Measurements from ENCODE around the gene GHITM. TPM values are rescaled to one million over a fixed set of nuclear protein-coding genes. Genes with fewer than 3 reads are reported as not detected.
"Not testable (repeated sequence)": the region's sequence is repeated elsewhere in the genome, so short reads cannot be mapped to it uniquely, and the experiment has no call there.

The GHITM gene
- total RNA-seq, 1 experiment from 2014 or later: 127 TPM

- not testable (repeated sequence) for H3K4me1 ChIP-seq (ENCODE audit: insufficient read depth, low read length, poor library complexity, severe bottlenecking); H3K4me3 ChIP-seq (ENCODE audit: low read depth, low read length, poor library complexity, severe bottlenecking); H3K27me3 ChIP-seq (replicated peaks; ENCODE audit: insufficient read depth, low read depth, low read length, poor library complexity); H3K9me3 ChIP-seq (ENCODE audit: low read depth, low read length, poor library complexity, severe bottlenecking); BruUV-seq (replicated peaks); H3K27ac ChIP-seq (ENCODE audit: low read depth, low read length, poor library complexity, severe bottlenecking)
- CTCF ChIA-PET: interaction anchor here (0.5 kb wide), 1 partner anchor 122 kb away, joined by 3 read pairs; no protein-coding TSS in a partner anchor
- DNase-seq (ENCODE audit: low spot score): peak; percentile 42
- intact Hi-C loops (cut with micrococcal nuclease; ENCODE audit: unreplicated experiment): loop anchor here (1.0 to 5.0 kb wide), 2 partner anchors 59 to 390 kb away; no protein-coding TSS in a partner anchor
- TF ChIP-seq, protein P1, sequence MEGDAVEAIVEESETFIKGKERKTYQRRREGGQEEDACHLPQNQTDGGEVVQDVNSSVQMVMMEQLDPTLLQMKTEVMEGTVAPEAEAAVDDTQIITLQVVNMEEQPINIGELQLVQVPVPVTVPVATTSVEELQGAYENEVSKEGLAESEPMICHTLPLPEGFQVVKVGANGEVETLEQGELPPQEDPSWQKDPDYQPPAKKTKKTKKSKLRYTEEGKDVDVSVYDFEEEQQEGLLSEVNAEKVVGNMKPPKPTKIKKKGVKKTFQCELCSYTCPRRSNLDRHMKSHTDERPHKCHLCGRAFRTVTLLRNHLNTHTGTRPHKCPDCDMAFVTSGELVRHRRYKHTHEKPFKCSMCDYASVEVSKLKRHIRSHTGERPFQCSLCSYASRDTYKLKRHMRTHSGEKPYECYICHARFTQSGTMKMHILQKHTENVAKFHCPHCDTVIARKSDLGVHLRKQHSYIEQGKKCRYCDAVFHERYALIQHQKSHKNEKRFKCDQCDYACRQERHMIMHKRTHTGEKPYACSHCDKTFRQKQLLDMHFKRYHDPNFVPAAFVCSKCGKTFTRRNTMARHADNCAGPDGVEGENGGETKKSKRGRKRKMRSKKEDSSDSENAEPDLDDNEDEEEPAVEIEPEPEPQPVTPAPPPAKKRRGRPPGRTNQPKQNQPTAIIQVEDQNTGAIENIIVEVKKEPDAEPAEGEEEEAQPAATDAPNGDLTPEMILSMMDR (conservative IDR thresholded peaks at IDR 0.05; ENCODE audit: low read depth, low read length): peak; percentile 69
- POLR2A ChIA-PET (ENCODE audit: low non-redundant PET): interaction anchor here (0.7 kb wide), 1 partner anchor 25 kb away, joined by 3 read pairs; the partner anchor contains the start of gene GPR15LG
- peaks cover 90% of the 10 kb centered on the region for H3K36me3 ChIP-seq (ENCODE audit: insufficient read depth, low read length, poor library complexity, severe bottlenecking)
These were observed 8.8 kb downstream of the GHITM start for GRCh38 chr10:84148006-84148597.

DNA sequence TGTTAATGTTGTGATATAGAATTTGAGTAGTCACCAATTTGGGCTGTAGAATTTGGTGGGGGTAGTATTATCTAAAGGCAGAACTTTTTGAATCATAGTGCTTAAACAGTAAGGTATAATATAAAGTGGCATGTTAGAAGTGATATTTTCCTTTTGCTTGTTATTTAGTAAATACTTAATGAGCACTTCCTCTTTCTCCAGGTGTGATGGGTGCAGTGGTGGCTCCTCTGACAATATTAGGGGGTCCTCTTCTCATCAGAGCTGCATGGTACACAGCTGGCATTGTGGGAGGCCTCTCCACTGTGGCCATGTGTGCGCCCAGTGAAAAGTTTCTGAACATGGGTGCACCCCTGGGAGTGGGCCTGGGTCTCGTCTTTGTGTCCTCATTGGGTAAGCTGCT, 10.5 kb downstream of the GHITM start:
- no peaks in the 10 kb centered on the region for H3K4me1 ChIP-seq (ENCODE audit: insufficient read depth, low read length, poor library complexity, severe bottlenecking)
- no peak for DNase-seq (ENCODE audit: low spot score)
- no peak overlapping the region for H3K4me3 ChIP-seq (ENCODE audit: low read depth, low read length, poor library complexity, severe bottlenecking)
- BruUV-seq (replicated peaks): no TSS peak
- TF ChIP-seq, protein P1 (conservative IDR thresholded peaks at IDR 0.05; ENCODE audit: low read depth, low read length): no peak
- TF ChIP-seq EZH2 (IDR thresholded peaks at IDR 0.05; ENCODE audit: borderline replicate concordance, low read depth, low read length, poor library complexity, severe bottlenecking): no peak
- peaks cover 86% of the 10 kb centered on the region for H3K36me3 ChIP-seq (ENCODE audit: insufficient read depth, low read length, poor library complexity, severe bottlenecking)
- POLR2A ChIA-PET (ENCODE audit: low non-redundant PET): no interaction called here
- CTCF ChIA-PET: no interaction called here
- no peaks in the 10 kb centered on the region for H3K9me3 ChIP-seq (ENCODE audit: low read depth, low read length, poor library complexity, severe bottlenecking)
- no peak overlapping the region for H3K27ac ChIP-seq (ENCODE audit: low read depth, low read length, poor library complexity, severe bottlenecking)
- intact Hi-C loops (cut with micrococcal nuclease; ENCODE audit: unreplicated experiment): loop anchor here (5.0 kb wide), 1 partner anchor 57 kb away; no protein-coding TSS in a partner anchor
- no peaks in the 10 kb centered on the region for H3K27me3 ChIP-seq (replicated peaks; ENCODE audit: insufficient read depth, low read depth, low read length, poor library complexity)

DNA sequence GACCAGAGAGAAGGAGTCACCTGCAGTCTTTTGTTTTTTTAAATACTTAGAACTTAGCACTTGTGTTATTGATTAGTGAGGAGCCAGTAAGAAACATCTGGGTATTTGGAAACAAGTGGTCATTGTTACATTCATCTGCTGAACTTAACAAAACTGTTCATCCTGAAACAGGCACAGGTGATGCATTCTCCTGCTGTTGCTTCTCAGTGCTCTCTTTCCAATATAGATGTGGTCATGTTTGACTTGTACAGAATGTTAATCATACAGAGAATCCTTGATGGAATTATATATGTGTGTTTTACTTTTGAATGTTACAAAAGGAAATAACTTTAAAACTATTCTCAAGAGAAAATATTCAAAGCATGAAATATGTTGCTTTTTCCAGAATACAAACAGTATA, 13.5 kb downstream of the GHITM start:
- CTCF ChIA-PET: no interaction called here
- BruUV-seq (replicated peaks): no TSS peak

More for the DNA sequence above, 13.5 kb downstream of the GHITM start:
- intact Hi-C loops (cut with micrococcal nuclease; ENCODE audit: unreplicated experiment): no loop called here
- no peak for TF ChIP-seq EZH2 (IDR thresholded peaks at IDR 0.05; ENCODE audit: borderline replicate concordance, low read depth, low read length, poor library complexity, severe bottlenecking)
- TF ChIP-seq, protein P1 (conservative IDR thresholded peaks at IDR 0.05; ENCODE audit: low read depth, low read length): no peak
- H3K4me3 ChIP-seq (ENCODE audit: low read depth, low read length, poor library complexity, severe bottlenecking): no peak overlapping the region
- no peaks in the 10 kb centered on the region for H3K9me3 ChIP-seq (ENCODE audit: low read depth, low read length, poor library complexity, severe bottlenecking)
- no peaks in the 10 kb centered on the region for H3K4me1 ChIP-seq (ENCODE audit: insufficient read depth, low read length, poor library complexity, severe bottlenecking)
- peaks cover 61% of the 10 kb centered on the region for H3K36me3 ChIP-seq (ENCODE audit: insufficient read depth, low read length, poor library complexity, severe bottlenecking)
- DNase-seq (ENCODE audit: low spot score): no peak
- no peaks in the 10 kb centered on the region for H3K27me3 ChIP-seq (replicated peaks; ENCODE audit: insufficient read depth, low read depth, low read length, poor library complexity)
- POLR2A ChIA-PET (ENCODE audit: low non-redundant PET): no interaction called here
- H3K27ac ChIP-seq (ENCODE audit: low read depth, low read length, poor library complexity, severe bottlenecking): no peak overlapping the region
